Cerebellar cortex (tissue), 1 donor: ENCODE data around the gene CDAN1.
"Not testable (repeated sequence)": the region's sequence is repeated elsewhere in the genome, so short reads cannot be mapped to it uniquely, and the experiment has no call there.

Experiments used
- DNase-seq: peaks from one replicate; pipeline ENCODE4 v3.0.0-alpha.2; 2015; ENCODE audit warnings: low spot score

CDAN1 gene

DNA sequence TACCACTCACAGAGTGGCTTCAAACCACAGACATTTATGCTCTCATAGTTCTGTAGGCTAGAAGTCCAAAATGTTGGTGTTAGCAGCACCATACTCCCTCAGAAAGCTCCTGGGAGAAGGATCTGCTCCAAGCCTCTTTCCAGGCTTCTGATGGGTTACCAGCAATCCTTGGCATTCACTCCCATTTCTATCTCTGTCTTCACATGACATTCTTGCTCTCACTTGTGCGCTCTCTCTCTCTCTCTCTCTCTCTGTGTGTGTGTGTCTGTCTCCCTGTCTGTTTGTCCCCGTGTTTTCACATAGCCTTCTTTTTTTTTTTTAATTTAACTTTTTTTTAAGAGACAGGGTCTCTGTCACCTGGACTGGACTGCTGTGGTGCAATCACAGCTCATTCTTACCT is 26.3 kb downstream of the CDAN1 start:
- DNase-seq, result no peak

DNA sequence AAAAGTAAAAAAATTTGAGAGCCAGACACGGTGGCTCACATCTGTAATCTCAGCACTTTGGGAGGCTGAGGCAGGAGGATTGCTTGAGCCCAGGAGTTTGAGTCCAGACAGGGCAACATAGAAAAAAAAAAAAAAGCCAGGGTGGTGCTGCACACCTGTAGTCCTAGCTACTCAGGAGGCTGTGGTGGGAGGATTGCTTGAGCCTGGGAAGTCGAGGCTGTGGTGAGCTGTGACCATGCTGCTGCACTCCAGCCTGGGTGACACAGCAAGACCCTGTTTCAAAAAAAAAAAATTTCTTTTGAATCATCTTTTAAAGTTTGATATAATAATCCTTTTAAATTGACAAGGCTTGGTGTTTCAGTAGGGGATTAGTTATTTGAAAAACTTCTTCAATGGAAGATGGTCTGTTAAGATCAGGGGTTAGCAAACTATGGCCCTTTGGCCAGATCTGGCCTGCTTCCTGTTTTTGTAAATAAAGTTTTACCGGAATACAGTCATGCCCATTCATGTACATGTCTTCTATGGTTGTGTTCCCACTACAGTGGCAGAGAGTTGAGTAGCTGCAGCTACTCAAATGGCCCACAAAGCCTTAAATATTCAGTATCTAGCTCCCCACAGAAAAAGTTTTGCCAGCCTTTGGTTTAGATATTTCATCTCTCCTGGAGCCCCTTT is 28.9 kb downstream of the CDAN1 start:
- DNase-seq, result no peak

DNA sequence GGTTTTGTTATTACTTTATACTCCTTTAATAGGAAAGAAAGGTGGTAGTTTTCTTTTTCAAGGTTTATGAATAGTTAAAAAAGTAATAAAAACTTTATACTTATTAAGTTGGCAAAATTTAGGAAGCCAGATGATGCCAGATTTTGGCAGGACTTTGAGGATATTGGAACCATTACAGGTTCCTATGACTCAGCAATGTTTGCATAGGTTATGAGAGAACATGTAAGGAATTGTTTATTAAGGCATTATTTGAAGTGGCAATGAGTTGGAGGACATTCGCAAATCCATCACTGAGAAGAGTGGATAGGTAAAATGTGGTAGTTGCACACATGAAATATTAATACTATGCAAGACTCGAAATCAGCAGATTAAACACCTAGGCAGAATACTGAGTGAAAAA is 29.9 kb downstream of the CDAN1 start:
- DNase-seq, result no peak

DNA sequence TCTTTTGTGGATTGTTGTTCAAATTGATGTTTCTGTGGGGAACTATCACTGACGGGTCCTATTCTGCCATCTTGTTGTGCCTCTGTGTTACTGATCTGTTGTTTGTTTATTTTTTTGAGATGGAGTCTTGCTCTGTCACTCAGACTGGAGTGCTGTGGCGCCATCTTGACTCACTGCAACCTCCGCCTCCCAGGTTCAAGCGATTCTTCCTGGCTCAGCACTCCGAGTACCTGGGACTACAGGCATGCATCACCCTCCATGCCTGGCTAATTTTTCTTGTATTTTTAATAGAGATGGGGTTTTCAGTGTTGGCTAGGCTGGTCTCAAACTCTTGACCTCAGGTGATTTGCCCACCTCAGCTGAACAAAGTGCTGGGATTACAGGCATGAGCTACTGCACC is 31.6 kb downstream of the CDAN1 start:
- DNase-seq, result no peak

DNA sequence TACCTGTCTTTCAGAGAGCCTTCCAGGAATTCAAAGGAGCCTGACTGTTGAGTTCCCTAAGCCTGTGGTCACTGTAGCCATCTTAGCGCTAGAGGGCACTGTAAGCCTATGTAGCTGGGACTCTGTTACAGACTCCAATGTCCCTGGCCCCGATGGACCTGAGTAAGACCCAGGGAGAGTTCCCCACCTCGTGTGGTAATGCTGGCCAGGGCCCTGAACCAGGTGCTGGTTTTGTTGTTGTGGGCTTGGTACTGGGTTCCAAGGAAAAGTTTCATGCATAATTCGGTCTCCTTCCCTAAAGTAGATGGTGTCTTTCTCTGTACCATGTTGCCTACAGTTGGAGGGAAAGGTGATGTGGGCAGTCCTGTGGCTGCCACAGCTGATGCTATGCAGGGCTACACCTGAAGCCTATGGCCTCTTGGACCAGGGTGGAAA is 32.4 kb downstream of the CDAN1 start:
- DNase-seq, result peak; percentile 81

DNA sequence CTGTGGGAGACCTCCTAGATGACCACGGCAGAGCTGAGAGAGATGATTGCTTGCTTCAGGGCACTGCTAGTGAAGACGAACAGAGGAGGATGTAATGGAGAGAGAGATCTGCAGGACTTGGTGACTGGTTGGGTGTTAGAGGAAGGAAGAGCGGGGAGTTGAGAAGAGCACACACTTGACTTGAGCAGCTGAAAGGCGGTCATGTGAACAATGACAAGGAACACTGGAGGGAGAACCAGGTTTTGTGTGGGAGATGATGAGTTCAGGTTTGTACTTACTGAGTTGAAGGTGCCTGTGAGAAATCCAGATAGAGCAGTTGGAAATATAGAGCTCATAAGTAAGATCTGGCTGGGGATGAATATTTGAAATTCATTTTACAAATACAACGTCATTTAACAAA is 40.3 kb downstream of the CDAN1 start:
- DNase-seq, result no peak

DNA sequence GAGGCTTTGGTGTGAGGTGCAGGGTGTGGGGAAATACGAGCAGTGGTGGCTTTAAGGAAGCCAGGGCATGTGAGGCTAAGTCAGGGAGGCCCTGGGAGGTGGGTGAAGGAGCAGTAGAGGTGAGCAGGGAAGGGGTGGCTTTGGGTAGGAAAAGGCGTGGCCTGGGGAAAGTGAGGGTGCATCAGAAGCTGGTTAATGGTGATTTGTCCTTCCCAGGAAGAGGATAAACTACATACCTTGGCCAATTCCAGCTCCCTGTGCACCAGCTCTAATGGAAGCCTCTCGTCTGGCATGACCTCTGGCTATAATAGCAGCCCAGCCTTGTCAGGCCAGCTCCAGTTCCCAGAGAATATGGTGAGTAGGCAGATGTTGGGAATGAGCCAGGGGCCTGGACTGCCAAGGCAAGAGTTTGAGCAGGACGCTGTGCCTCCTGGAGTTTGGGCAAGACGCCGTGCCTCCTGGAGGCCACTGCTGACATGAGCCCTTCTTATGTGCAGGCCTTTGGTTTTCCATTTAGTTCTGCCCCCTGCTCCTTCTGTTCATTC is 41.3 kb downstream of the CDAN1 start:
- DNase-seq, result no peak

DNA sequence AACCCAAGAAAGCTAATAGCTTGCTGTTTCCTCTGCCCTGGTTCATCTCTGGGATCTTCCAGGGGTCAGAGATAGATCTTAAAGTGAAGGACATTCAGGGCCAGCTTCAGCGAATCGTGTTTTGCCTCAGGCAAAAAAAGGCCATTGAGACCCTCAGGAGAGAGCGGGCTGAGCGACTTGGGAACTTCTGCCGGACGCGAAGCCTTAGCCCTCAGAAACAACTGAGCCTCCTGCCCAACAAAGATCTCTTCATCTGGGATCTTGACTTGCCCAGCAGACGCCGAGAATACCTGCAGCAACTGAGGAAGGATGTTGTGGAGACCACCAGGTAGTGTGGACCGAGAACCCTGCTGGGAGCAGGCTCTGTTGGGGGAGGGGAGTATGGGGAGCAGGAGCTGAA is 42.5 kb downstream of the CDAN1 start:
- DNase-seq, result no peak

DNA sequence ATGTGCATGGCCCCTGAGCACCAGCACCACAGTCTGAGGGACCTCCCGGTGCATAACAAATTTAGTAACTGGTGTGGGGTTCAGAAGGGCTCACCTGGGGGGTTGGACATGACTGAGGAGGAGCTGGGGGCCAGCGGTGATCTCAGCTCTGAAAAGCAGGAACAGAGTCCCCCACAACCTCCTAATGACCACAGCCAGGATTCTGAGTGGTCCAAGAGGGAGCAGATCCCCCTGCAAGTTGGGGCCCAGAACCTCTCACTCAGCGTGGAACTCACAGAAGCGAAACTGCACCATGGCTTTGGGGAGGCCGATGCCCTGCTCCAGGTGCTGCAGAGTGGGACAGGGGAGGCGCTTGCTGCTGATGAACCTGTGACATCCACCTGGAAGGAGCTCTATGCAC is 43.0 kb downstream of the CDAN1 start:
- DNase-seq, result no peak

DNA sequence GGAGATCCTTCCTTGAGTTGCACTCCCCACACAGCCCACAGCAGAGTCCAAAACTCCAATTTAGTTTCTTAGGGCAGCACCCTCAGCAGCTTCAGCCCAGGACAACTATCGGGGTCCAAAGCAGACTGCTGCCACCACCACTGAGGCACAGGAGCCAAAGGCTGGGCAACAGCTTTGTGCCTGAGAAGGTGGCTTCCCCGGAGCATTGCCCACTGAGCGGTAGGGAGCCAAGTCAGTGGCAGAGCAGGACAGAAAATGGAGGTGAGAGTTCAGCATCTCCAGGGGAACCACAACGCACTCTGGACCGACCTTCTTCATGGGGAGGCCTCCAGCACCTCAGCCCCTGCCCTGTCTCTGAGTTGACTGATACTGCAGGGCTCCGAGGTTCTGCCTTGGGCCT is 43.4 kb downstream of the CDAN1 start:
- DNase-seq, result no peak

DNA sequence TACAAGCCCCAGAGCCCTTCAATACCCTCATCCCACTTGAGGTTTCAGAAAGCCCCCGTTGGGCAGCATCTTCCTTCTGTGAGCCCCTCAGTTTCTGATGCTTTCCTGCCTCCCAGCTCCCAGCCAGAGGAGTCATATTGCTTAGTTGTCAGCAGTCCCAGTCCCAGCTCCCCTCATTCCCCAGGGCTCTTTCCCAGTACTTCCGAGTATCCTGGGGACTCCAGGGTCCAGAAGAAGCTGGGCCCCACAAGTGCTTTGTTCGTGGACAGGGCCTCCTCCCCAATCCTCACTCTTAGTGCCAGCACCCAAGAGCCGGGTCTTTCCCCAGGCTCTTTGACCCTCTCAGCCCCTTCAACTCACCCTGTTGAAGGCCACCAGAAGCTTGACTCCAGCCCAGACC is 43.9 kb downstream of the CDAN1 start:
- no peak for DNase-seq

DNA sequence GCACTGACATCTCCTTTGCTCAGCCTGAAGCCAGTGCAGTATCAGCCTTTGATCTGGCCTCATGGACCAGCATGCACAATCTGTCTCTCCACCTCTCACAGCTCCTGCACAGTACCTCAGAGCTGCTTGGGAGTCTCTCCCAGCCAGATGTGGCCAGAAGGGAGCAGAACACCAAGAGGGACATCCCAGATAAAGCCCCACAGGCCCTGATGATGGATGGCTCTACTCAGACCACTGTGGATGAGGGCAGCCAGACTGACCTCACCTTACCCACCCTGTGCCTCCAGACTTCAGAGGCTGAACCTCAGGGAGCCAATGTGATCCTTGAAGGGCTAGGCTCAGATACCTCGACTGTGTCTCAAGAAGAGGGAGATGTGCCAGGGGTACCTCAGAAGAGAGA is 44.4 kb downstream of the CDAN1 start:
- DNase-seq, result no peak

DNA sequence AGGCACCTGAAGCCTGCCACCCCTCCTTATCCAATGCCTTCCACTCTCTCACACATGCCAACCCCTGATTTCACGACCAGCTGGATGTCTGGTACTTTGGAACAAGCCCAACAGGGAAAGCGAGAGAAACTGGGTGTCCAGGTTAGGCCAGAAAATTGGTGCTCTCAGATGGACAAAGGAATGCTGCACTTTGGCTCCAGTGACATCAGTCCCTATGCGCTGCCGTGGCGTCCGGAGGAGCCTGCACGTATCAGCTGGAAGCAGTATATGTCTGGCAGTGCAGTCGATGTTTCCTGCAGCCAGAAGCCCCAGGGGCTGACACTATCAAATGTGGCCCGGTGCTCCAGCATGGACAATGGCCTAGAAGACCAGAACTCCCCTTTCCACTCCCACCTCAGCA is 45.2 kb downstream of the CDAN1 start:
- peak; percentile 57 for DNase-seq

DNA sequence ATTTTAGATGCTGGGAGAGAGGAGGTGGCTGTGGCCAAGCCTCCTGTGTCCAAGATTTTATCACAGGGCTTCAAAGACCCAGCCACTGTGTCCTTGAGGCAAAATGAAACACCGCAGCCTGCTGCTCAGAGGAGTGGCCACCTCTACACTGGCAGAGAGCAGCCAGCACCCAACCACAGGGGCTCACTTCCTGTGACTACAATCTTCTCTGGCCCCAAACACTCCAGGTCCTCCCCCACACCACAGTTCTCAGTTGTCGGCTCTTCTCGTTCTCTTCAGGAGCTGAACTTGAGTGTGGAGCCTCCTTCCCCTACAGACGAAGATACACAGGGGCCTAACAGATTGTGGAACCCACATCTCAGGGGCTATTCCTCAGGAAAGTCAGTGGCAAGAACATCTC is 45.6 kb downstream of the CDAN1 start:
- no peak for DNase-seq

DNA sequence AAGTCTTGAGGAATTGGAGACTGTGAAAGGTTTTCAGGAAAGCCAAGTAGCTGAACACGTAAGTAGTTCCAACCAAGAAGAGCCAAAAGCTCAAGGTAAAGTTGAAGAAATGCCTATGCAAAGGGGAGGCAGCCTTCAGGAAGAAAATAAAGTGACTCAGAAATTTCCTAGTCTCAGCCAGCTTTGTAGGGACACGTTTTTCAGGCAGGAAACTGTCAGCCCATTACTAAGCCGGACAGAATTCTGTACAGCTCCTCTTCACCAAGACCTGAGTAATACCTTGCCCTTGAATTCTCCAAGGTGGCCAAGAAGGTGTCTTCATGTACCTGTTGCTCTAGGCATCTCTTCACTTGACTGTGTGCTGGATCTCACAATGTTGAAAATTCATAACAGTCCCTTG is 48.6 kb downstream of the CDAN1 start:
- DNase-seq, result no peak

DNA sequence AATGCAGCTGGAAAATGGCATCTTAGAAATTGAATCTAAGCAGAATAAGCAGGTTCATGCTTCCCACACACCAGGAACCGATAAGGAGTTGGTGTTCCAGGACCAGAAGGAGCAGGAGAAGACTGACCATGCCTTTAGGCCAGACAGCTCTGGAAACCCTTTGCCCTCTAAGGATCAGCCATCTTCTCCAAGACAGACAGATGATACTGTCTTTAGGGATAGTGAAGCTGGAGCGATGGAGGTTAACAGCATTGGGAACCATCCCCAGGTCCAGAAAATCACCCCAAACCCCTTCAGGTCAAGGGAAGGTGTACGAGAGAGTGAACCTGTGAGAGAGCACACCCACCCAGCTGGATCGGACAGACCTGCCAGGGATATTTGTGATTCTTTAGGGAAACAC is 49.2 kb downstream of the CDAN1 start:
- no peak for DNase-seq

DNA sequence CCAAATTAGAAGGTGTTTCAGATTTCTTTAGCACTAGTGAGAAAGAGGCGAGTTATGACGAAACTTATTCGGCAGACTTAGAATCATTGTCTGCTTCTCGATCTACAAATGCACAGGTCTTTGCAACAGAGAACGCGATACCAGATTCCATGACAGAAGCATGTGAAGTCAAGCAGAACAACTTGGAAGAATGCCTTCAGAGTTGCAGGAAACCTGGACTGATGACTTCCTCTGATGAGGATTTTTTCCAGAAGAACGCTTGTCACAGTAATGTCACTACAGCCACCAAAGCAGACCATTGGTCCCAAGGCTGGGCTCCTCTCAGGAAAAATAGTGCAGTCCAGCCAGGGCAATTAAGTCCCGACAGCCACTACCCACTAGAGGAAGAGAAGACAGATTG is 50.6 kb downstream of the CDAN1 start:
- peak; percentile 64 for DNase-seq

DNA sequence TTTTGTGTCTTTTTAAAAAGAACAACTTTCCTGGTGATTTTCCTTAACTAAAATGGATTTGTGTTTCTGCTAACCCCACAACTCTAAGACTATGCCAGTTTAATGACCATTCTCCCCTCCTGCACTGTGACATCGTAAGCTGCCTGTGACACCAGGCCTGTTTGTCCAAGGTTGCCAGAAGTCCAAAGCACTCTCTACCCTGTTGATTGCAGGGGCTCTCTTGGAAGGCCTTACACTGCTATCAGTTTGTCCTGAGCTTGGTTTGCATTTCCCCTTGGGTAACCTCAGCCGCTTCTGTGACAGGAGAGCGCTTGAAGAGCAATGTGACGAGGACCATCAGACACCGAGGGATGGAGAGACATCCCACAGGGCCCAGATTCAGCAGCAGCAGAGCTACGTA is 55.8 kb downstream of the CDAN1 start:
- DNase-seq, result no peak

DNA sequence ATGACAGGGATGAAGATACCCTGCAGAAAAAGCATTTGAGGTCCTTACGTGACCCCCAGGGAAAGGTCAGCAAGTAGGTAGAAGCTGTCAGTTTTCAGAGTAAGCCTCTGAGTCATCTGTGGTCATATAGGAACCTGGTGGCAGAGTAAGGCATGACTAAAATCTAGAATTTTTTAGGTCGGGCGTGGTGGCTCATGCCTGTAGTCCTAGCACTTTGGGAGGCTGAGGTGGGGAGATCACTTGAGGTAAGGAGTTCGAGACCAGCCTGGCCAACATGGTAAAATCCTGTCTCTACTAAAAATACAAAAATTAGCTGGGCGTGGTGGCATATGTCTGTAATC is 56.8 kb downstream of the CDAN1 start:
- DNase-seq, result not testable (repeated sequence)

DNA sequence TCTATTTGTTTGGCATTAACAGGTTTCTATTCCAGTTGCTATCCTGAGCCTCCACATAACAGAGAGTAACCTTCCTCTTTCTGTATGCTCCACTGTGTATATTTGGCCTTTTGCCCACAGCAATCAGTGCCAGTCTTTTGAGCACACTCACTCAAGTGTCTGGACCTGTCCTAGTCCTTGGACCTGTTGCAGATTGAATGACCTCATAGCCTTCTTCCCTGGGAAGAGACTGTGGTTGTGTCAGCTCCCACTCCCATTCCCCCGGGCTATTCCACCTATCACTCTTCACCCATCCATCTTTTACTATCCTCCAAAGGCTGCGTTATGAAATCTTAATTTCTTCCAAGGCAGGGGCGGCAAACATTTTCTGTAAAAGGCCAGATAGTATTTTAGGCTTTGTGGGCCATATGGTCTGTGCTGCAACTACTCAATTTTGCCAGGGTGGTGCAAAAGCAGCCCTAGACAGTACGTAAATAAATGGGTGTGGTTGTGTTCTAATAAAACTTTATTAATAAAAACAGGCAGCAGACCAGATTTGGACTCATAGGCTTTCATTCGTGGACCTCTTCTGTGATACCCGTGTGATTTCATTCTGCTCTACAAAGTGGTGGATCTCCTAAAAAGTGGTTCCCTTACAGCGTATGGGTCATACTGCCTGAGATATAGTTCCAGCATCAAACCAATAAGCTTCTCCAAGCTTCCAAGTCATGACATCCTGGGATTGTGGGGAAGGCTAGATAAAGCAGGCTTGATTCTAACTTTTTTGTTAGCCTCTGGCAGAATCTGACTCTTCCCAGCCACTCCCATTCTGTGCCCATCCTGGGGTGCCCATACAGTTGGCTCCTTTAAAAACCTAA is 57.4 kb downstream of the CDAN1 start:
- DNase-seq, result no peak

DNA sequence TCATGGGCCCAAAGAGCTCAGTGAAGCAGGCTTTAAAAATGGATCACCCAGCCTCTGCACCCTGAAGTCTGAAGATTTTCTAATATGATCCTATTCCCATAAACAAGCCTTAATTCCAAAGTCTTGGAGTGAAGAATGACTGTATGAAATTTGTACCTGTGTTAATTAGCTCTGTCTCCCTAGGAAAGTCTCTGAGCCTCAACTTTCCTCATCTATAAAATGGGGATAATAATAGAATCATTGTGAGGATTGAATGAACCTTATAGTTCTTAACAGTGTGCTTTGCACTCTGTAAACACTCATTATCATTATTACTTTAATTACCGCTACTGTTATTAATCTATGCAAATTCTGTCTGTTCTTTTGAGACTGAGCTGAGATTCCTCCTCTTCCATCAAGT is 61.9 kb downstream of the CDAN1 start:
- no peak for DNase-seq

DNA sequence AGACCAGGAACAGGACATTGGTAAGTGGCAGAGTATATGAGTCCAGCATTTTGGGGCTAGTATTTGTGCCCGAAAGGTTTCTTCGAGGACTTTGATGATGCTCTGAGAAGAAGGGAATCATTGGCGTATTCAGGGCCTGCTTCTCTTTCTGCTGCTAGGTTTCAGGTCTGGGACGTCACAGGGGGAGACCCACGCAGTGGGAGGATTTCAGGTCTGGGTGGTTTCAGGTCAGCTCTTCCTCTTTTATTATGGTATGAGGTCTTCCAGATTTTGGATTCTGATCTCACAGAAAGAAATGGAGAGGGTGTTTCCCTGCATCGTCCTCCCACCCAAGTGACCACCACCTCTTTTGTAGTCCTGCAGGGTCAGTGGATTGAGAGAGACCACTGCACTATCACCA is 62.5 kb downstream of the CDAN1 start:
- DNase-seq, result no peak
